Ovary (tissue), 3 donors: Measurements from ENCODE around the gene RTP3.

ENCODE experiments used
- CTCF ChIP-seq, 3 donors: fragments of 450-650 bp in 2 of 3; fragments of 200-600 bp in 1 of 3; IDR thresholded peaks; one replicate each; pipeline versions ENCODE4 v1.5.1 to v1.8.0; 2016 to 2022; ENCODE audit warnings: antibody characterized with exemption in 3 of 3, mild to moderate bottlenecking in 1 of 3
- POLR2A ChIP-seq: fragments of 450-650 bp; IDR thresholded peaks from one replicate; pipeline ENCODE4 v1.6.1; 2017; ENCODE audit warnings: antibody characterized with exemption, mild to moderate bottlenecking, moderate library complexity
- donor health status: DM: no; HTN: no; CAD: no.

DNA sequence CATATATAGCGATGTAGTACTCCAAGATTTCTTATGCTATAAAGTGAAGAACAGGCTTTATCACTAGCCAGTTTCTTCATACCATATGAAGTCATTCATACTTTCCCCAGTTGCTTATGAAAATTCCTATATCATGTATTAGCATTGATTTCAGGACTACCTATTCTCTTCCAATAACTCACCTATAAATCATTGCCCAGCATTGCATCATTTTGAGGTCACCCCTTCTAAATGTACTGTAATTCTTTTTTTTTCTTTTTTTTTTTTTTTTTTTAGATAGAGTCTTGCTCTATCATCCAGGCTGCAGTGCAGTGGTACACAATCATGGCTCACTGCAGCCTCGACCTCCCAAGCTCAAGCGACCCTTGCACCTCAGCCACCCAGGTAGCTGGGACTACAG lies 27.1 kb downstream of the RTP3 start:
- TF ChIP-seq POLR2A: no peak
- no peak for TF ChIP-seq CTCF (IDR thresholded peaks at IDR 0.05)
